Measurements from ENCODE around the gene TBC1D16. TPM values are rescaled to one million over a fixed set of nuclear protein-coding genes. Genes with fewer than 3 reads are reported as not detected.

TBC1D16 gene
- total RNA-seq, 3 donors from 2014 or later = 10.9 to 23.4 (median 22.1) TPM

GRCh38 chr17:79934653-79934970 is 101.1 kb downstream of the TBC1D16 start:
- Histone ChIP-seq H3K9me3 (no peaks in the 10 kb centered on the region), H3K4me1 (ENCODE audit: low read depth) (peaks cover 30% of the 10 kb centered on the region), H3K36me3 (ENCODE audit: low read depth) (no peaks in the 10 kb centered on the region), H3K4me3 (no peak overlapping the region)
- TF ChIP-seq, protein P1, sequence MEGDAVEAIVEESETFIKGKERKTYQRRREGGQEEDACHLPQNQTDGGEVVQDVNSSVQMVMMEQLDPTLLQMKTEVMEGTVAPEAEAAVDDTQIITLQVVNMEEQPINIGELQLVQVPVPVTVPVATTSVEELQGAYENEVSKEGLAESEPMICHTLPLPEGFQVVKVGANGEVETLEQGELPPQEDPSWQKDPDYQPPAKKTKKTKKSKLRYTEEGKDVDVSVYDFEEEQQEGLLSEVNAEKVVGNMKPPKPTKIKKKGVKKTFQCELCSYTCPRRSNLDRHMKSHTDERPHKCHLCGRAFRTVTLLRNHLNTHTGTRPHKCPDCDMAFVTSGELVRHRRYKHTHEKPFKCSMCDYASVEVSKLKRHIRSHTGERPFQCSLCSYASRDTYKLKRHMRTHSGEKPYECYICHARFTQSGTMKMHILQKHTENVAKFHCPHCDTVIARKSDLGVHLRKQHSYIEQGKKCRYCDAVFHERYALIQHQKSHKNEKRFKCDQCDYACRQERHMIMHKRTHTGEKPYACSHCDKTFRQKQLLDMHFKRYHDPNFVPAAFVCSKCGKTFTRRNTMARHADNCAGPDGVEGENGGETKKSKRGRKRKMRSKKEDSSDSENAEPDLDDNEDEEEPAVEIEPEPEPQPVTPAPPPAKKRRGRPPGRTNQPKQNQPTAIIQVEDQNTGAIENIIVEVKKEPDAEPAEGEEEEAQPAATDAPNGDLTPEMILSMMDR (IDR thresholded peaks at IDR 0.05) = no peak
- no peak for ATAC-seq
- intact Hi-C loops (cut with DNase I, micrococcal nuclease) = no loop called here
- DNase-seq = peak in 2 of 3 donors; percentile 24 to 33

DNA sequence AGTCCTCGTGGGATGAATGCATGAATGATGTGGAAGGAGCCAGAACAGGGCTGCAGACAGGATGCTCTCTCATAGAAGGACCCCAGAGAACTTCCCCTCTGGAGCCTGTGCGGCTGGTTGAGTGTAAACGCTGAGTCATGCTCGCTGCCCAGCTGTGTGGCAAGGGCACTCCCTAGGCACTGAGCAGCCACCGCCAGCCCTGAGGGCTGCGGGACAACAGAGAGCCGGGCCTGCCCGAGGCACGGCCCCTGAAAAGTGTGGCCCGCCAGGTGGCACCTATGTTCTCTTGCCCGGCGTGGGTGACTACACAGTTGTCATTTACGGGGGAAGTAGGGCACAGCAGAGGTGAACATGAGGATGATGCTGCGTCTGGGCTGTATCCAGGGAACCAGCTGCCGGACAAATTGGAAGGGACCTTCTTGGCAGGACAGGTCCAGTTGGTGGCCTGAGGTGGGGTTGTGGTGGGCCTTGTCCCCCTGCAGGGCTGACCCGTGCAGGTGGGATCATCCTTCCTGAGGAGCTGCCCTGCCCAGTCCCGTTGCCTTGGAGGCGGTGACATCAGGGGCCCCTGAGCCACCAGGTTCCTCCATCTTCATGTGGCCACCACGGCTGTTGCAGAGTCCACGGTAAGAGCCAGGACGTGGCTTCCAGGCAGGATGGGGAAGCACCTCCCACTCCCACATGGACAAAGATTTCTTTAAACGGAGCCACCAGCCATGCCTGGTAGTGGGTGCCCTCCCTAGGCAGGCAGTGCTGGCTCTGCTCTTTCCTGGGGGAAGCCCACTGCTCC is 101.6 kb downstream of the TBC1D16 start:
- no peak overlapping the region for H3K4me3 ChIP-seq
- H3K9me3 ChIP-seq = no peaks in the 10 kb centered on the region
- ATAC-seq (peak; percentile 76), DNase-seq (peak in 2 of 3 donors; percentile 65 to 74)
- TF ChIP-seq, protein P1 (IDR thresholded peaks at IDR 0.05) = no peak
- H3K4me1 ChIP-seq (ENCODE audit: low read depth) = peaks cover 30% of the 10 kb centered on the region
- no peaks in the 10 kb centered on the region for H3K36me3 ChIP-seq (ENCODE audit: low read depth)
- intact Hi-C loops (cut with DNase I, micrococcal nuclease) = no loop called here

DNA sequence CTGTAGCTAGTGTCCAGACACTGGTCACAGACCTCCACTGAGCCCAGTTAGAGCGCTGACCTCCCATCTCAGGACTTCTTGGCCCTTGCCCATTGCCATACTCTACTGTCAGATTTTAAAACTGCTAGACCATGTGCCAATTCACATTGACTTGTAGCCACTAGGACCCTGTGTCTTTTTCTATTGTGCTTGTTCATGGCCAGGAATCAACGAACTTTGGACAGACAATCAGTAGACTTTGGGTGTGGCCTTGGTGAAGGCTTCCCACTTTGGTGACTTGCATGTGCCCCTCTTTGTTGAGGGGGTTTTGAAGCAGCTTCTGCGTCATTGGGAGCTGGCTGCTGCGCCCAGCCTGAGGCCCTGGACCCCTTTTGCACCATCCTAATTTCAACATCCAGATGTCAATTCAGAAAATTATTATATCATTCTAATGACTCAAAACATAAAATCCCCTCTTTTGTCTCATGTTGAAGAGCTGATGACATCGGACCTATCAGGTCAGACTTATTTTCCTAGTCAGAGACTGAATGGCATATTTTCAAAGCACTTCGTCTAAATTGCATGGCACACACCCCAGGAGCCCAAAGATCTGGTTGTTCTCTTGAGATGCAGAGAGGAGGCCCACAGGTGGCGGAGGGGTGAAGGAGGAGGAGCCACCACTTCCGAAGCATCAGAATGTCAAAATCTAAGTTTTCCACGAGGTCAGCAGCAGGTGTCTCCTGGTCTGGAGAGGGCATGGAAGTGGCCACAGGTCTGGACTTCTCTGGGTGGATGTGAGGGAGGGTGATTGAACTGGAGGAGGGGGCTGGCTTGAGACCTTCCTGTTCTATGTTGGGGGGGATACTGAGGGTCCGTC is 103.0 kb downstream of the TBC1D16 start:
- Histone ChIP-seq H3K9me3 (no peaks in the 10 kb centered on the region), H3K36me3 (ENCODE audit: low read depth) (no peaks in the 10 kb centered on the region), H3K4me1 (ENCODE audit: low read depth) (peaks cover 30% of the 10 kb centered on the region), H3K4me3 (no peak overlapping the region)
- no peak for ATAC-seq
- intact Hi-C loops (cut with DNase I, micrococcal nuclease) = no loop called here
- TF ChIP-seq, protein P1 (IDR thresholded peaks at IDR 0.05) = no peak
- DNase-seq = no peak

DNA sequence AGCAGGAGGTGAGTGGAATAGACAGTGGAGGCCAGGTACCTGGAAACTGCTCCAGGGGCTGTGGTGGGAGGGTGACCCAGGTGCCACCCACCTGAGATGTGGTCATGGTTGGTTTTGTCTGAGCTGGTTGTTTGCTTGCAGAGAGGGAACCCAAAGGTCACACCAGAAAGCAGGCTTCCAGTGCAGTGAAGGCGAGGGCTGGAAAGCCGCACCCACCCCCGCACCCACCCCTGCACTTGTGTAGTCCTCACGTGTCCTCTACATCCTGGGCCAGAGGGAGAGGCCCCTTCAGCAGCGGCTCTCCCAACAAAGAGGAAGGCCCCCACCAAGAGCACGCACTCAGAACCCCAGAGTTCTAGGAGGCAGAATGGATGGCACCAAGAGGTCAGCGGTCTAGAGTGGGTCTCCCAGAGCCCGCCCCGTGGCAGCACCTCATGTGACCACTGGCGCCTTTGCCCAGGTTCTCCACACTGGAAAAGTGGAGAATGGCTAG is 103.8 kb downstream of the TBC1D16 start:
- peak; percentile 60 for ATAC-seq
- Histone ChIP-seq H3K4me3 (no peak overlapping the region), H3K9me3 (no peaks in the 10 kb centered on the region), H3K36me3 (ENCODE audit: low read depth) (no peaks in the 10 kb centered on the region), H3K4me1 (ENCODE audit: low read depth) (peaks cover 30% of the 10 kb centered on the region)
- intact Hi-C loops (cut with DNase I, micrococcal nuclease) = no loop called here
- peak in 2 of 3 donors; percentile 70 to 73 for DNase-seq
- TF ChIP-seq, protein P1 (IDR thresholded peaks at IDR 0.05) = no peak

GRCh38 chr17:79930877-79931816 is 104.5 kb downstream of the TBC1D16 start:
- H3K9me3 ChIP-seq = no peaks in the 10 kb centered on the region
- DNase-seq = no peak
- intact Hi-C loops (cut with DNase I, micrococcal nuclease) = no loop called here
- no peak overlapping the region for H3K4me3 ChIP-seq
- TF ChIP-seq, protein P1 (IDR thresholded peaks at IDR 0.05) = no peak
- peaks cover 30% of the 10 kb centered on the region for H3K4me1 ChIP-seq (ENCODE audit: low read depth)
- H3K36me3 ChIP-seq (ENCODE audit: low read depth) = no peaks in the 10 kb centered on the region
- ATAC-seq = peak; percentile 12

All from mucosa of descending colon (tissue), 3 donors.